ENCODE data around the gene SERTAD2. TPM values are rescaled to one million over a fixed set of nuclear protein-coding genes. Genes with fewer than 3 reads are reported as not detected.
A peak's percentile ranks its signal among the peaks of the same experiment; 100 is the strongest.

Gene SERTAD2
- polyA plus RNA-seq, 1 experiment: 6.2 TPM

DNA sequence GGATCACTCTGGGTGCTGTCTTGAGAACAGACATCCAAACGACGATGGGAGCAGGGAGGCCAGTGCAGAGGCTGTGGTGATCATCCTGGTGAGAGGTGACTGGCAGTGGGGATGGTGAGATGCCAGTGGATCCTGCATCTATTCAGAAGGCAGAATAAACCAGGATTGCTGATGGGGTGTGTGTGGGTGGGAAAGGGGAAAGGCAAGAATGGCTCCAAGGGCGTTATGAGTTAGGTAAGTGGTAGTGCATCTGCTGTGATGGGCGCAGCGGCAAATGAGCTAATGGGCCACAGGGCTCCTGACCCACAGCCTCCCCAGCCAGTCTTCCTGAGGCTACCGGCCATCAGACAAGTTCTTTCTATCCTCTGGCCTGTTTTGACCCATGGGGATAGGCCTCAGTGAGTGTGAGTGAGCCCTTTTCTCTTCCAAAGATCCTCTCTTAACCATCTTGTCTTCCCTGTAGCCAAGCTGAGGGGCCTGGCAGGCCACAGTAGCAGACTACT lies 29.6 kb downstream of the SERTAD2 start:
- H3K36me3 ChIP-seq (ENCODE audit: control insufficient read depth, insufficient read depth, low read length): no peaks in the 10 kb centered on the region
- POLR2A ChIA-PET: no interaction called here
- CTCF ChIA-PET: no interaction called here
- H3K4me3 ChIP-seq (ENCODE audit: low read depth, low read length): no peak overlapping the region
- TF ChIP-seq, protein P1, sequence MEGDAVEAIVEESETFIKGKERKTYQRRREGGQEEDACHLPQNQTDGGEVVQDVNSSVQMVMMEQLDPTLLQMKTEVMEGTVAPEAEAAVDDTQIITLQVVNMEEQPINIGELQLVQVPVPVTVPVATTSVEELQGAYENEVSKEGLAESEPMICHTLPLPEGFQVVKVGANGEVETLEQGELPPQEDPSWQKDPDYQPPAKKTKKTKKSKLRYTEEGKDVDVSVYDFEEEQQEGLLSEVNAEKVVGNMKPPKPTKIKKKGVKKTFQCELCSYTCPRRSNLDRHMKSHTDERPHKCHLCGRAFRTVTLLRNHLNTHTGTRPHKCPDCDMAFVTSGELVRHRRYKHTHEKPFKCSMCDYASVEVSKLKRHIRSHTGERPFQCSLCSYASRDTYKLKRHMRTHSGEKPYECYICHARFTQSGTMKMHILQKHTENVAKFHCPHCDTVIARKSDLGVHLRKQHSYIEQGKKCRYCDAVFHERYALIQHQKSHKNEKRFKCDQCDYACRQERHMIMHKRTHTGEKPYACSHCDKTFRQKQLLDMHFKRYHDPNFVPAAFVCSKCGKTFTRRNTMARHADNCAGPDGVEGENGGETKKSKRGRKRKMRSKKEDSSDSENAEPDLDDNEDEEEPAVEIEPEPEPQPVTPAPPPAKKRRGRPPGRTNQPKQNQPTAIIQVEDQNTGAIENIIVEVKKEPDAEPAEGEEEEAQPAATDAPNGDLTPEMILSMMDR (IDR thresholded peaks at IDR 0.05; ENCODE audit: insufficient read depth, low read depth, low read length): no peak
- DNase-seq (ENCODE audit: low read depth): no peak
- peaks cover 6% of the 10 kb centered on the region for H3K27me3 ChIP-seq (ENCODE audit: control insufficient read depth, insufficient read depth, low read length)

DNA sequence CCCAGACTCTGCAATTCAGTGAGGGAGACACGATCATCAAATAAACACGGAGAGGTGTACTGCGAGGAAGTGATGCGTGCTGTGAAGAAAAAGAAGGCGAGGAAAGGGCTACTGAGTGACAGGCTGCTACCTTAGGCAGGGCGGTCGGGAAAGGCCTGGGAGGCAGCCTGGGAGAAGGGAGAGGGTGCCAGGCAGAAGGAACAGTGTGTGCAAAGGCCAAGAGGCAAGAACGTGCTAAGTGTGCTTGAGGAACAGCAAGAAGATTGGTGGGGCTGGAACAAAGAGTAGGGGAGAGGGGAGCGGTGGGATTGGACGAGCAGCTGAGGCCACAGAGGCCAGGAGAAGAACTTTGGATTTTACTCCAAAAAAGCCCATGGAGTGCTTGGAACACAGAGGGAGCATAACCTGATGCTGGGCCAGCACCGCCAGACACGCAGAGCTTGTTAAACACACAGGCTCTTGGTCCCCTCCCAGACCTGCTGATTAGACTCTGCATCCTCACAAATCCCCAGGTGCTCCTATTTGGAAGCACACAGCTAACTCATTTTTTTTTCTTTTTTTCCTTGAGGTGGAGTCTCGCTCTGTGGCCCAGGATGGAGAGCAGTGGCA lies 30.4 kb downstream of the SERTAD2 start:
- Histone ChIP-seq H3K4me3 (ENCODE audit: low read depth, low read length) (no peak overlapping the region), H3K27me3 (ENCODE audit: control insufficient read depth, insufficient read depth, low read length) (peaks cover 6% of the 10 kb centered on the region), H3K36me3 (ENCODE audit: control insufficient read depth, insufficient read depth, low read length) (no peaks in the 10 kb centered on the region)
- ChIA-PET CTCF (interaction anchor here (0.7 to 1.6 kb wide), 2 partner anchors 22 to 26 kb away, joined by 4 read pairs; no protein-coding TSS in a partner anchor), POLR2A (no interaction called here)
- TF ChIP-seq, protein P1 (IDR thresholded peaks at IDR 0.05; ENCODE audit: insufficient read depth, low read depth, low read length): no peak
- no peak for DNase-seq (ENCODE audit: low read depth)

DNA sequence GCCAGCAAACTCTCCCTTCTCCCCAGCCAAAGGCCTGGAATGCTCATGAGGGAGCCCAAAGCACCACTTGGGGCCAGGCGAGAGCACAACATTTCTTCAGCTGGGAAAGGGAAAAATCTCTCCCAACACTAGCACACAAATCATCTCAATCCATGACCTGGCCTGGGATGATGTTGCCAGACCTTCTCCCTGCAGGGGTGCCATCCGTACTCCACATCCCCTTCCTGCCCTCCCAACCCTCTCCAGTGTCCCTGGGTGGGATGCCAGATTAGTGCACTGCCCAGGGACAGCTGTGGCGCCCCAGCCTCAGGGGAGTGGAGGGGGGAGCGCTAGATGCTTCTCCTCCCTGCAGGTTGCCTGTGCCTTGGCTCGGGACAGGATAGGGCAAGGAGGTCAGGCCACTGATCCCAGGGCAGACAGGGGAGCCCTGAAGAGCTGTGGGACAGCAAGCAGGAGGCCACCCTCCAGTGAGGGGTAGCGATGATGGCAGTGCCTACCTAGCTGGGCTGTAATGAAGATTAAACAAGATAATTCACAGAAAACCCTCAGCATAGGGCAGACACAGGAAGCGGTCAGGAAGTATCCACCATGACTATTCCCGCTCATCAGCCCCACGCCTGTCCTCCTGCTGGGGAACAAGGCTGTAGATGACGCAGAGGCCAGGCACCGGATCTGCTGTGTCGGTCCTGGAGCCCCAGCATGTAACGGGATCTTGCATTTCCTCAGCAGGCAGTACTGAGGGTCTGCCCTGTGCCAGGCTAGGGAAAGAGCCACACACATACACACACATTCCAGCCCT lies 31.1 kb downstream of the SERTAD2 start:
- ChIA-PET POLR2A (no interaction called here), CTCF (interaction anchor here (0.7 to 1.6 kb wide), 3 partner anchors 10 to 576 kb away, joined by 3 to 4 read pairs (median 3); no protein-coding TSS in a partner anchor)
- no peak overlapping the region for H3K4me3 ChIP-seq (ENCODE audit: low read depth, low read length)
- H3K36me3 ChIP-seq (ENCODE audit: control insufficient read depth, insufficient read depth, low read length): no peaks in the 10 kb centered on the region
- no peak for DNase-seq (ENCODE audit: low read depth)
- H3K27me3 ChIP-seq (ENCODE audit: control insufficient read depth, insufficient read depth, low read length): peaks cover 11% of the 10 kb centered on the region
- TF ChIP-seq, protein P1 (IDR thresholded peaks at IDR 0.05; ENCODE audit: insufficient read depth, low read depth, low read length): peak; percentile 33; the same call in 1 of the 2 replicates

DNA sequence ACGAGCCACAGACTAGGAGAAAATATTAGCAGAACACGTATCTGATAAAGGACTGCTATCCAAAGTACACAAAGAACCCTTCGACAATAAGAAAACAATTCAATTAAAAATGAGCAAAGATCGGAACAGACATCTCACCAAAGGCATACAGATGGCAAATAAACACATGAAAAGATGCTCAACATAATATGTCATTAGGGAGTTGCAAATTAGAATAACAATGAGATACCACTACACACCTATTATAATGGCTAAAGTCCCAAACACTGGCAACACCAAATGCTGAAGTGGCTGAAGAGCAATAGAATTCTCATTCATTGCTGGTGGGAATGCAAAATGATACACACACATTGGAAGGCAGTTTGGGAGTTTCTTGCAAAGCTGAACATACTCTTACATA lies 33.1 kb downstream of the SERTAD2 start:
- TF ChIP-seq, protein P1 (IDR thresholded peaks at IDR 0.05; ENCODE audit: insufficient read depth, low read depth, low read length): no peak
- POLR2A ChIA-PET: no interaction called here
- H3K4me3 ChIP-seq (ENCODE audit: low read depth, low read length): no peak overlapping the region
- CTCF ChIA-PET: interaction anchor here (1.5 kb wide), 1 partner anchor 33 kb away, joined by 3 read pairs; no protein-coding TSS in a partner anchor
- H3K36me3 ChIP-seq (ENCODE audit: control insufficient read depth, insufficient read depth, low read length): no peaks in the 10 kb centered on the region
- DNase-seq (ENCODE audit: low read depth): no peak
- H3K27me3 ChIP-seq (ENCODE audit: control insufficient read depth, insufficient read depth, low read length): peaks cover 14% of the 10 kb centered on the region

DNA sequence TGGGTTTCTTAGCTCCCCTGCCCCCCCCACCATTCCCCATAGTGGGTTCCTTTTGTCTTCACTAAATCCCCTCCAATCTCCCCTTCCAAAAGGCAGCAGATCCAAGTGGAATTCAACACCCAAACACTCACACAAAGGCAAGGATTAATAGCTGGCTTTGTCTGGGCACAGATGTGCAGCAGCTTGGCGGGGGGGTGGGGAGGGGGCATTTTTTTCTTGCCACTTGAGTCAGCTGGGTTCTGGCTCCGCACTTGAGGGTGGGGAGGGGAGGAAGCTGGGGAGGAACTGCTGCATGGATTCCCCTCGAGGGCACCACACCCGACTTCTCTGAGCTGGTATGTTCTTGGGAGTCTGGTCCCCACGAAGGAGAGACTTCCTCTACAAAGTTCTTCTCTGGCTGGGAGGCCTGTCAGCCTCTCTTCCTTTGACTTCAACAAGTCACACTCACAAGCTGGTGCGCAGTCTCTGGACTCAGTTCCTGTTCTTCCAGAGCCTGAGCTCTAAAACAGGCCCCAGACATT lies 36.0 kb downstream of the SERTAD2 start:
- no peak for DNase-seq (ENCODE audit: low read depth)
- H3K27me3 ChIP-seq (ENCODE audit: control insufficient read depth, insufficient read depth, low read length): peaks cover 15% of the 10 kb centered on the region
- TF ChIP-seq, protein P1 (IDR thresholded peaks at IDR 0.05; ENCODE audit: insufficient read depth, low read depth, low read length): no peak
- ChIA-PET POLR2A (no interaction called here), CTCF (interaction anchor here (0.8 to 3.4 kb wide), 3 partner anchors 8 to 14 kb away, joined by 3 to 12 read pairs (median 5); no protein-coding TSS in a partner anchor)
- no peak overlapping the region for H3K4me3 ChIP-seq (ENCODE audit: low read depth, low read length)
- no peaks in the 10 kb centered on the region for H3K36me3 ChIP-seq (ENCODE audit: control insufficient read depth, insufficient read depth, low read length)
